ENCODE measurements around the gene TGDS.
"Not testable (repeated sequence)": the region's sequence is repeated elsewhere in the genome, so short reads cannot be mapped to it uniquely, and the experiment has no call there.

TGDS gene

DNA sequence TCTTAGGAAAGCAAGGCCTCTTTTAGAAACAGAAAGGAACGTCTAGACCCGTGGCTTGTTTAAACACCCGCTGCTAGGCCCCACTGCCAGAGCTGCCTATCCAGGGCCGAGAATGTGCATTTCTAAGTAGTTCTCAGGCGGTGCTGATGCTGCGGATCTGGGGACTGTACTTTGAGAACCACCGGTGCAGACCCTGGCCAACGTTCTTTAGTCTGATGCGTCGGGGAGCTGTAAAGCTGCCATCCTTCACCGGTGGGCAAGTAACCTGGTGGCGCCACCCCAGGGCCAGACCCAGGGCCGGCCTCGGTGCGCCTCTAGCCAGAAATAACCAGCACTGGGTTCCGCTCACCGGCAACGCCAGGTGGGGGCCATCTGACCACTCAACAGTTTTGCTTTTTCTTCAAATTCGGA, 47.1 kb downstream of the TGDS start:
- DNase-seq: peak; percentile 88

DNA sequence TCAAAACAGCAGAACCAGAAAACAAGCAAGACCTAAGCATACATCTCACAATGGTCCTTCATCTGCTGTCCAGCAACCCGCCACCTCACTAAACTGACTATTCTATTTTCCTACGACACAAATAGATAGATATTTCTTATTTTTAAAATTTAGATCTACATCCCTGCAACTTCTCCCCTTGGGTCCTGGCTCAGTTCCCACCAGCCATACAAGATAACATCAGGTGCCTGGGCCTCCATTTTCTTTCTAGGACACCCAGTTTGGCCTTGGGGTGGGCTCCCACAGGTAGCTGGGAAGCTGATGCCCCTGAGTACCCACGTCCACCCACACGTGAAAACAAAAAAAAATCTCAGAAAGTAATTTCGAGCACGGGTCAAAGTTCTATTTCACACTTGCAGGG, 47.6 kb downstream of the TGDS start:
- no peak for DNase-seq

DNA sequence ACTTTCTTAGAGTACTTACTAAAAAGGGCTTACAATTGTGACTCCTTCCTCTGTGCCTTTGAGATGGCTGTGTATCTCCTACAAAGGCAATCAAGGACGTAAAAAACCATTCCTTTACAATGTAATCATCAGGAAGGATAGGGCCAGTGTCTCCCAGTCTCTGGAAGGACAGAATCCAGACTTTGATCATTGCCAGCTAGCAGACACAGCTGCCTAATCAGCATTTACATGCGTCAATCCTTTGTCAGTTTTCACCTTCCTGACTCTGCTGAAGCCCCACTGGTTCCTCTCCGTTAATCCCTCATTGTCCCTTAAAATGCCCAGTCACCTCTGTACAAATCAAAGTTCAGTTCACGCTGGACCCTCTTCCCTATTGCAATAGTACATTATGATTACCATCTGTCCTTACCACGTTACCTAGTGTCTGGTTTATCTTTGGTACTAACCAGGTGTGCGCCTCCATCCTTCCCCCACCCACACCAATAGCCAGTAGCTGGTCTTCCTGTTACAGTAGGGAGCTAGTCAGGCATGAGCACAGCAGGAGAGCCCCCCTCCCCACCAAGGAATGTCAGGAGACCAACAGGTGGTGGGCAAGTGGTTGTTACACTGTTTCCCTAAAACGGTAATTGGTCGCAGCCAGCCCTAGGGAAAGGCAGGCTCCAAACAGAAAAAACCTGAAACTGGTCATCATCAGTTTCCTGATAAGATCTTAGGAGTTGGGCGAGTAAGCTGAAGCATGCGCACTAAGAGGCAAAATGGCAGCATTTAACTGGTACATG, 49.7 kb downstream of the TGDS start:
- peak; percentile 29 for DNase-seq

DNA sequence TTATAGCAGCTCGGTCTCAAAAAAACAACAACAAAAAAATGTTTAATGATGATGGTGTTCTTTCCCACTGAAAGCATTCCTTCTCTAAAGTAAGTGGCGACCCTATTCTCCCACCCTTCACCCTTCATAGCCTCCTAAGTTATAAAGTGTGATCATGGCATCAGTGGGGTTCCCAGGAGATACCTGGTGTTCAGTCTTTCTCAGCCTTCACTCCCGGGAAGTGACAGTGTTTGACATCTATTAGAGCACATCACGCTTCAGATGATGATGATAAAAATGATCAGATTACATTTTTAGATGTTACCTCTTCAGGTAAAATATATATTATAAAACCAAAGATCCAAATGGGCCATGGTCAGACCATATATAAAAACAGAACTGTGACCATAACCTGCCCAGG, 51.0 kb downstream of the TGDS start:
- no peak for DNase-seq

DNA sequence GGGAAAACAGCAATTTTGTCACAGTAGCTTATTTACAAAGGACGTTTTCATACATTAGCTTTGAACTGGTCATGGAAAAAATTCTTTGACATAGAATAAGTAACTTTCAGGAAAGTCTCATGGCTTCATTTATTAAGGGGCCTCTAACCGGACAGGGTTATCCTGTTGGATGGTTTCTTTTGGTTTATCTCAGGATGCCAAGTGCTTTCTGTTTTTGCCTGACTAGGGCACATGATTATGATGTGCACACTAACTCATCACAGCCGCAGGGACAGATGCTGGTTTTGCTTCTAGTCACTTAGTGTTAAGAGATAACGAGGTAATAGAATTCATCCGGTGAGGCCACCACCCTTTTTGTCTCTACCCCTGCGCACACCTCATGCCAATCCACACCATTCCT, 53.0 kb downstream of the TGDS start:
- peak; percentile 74 for DNase-seq

DNA sequence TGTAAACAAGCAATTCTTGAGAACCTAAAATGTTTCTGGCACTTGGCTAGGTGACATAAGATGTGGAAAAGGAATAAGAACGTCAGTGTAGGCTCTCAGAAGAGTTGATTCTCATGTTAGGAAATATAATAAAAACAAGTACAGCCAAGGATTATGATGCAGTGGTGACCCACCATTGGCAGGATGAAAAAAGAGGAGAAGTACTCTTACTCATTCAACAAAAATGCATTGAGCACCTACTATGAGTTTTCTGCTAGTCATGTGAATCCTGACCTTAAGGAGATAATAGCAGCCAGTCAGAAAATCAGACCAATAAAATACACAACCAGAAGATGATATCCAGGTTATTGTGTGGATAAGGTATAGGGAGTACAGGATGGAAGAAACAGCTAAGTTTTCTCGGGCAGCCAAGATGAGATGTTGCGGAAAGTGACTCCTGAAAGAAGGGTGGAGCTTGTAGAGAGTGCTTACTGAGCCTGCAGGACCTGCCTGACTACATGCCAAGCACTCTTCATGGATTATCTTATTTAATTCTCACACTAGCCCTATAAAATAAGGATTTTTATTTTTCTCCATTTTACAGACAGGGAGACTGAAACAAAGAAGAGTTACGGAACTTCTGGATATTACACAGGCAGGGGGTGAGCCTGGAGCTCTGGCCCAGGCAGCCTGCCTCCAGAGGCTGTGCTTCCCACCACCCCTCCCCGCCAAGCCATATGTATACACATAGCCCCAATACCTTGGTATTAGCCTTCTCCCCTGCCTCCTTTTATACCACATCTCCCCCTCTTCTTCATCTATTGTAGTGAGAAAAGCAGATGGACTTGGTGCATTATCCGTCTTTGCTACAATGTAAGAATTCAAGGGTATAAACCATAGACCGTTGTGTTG, 58.0 kb downstream of the TGDS start:
- DNase-seq: no peak

DNA sequence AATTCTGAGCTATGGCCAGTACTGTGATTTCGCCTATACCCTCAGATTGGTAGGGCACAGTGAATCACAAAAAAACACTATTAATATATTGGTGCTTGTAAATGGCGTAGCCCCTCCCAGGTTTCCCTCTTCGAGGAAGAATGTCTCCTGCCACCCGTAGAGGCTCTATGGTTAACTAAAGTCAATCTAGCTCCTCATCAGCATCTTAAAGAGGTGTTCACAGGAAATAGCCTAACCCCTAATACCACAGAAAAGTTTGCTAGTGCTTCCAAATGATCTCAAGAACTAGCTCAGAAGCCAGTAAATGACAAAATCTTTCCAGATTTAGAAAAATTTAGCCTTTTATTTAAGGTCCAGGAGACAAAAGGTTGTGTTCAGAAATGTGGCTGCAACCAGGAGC, 60.2 kb downstream of the TGDS start:
- DNase-seq: no peak

DNA sequence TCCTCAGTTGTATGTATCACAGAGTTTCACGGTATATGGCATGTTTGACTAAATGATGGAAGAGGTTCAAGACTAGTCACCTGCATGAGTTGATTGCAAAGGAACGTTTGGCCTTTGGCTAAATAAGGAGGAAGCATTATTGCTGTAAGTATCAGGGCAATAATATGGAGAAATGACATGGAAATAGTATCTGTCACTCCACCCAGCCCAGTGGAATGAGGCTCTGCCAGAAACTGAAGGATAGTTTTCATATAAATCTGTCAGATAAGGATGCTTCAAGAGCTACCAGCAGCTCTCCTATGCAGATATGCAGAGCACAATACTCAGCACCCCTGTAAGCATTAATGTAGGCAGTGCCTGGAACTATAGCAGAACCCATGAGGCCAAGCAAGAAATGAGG, 60.7 kb downstream of the TGDS start:
- no peak for DNase-seq

DNA sequence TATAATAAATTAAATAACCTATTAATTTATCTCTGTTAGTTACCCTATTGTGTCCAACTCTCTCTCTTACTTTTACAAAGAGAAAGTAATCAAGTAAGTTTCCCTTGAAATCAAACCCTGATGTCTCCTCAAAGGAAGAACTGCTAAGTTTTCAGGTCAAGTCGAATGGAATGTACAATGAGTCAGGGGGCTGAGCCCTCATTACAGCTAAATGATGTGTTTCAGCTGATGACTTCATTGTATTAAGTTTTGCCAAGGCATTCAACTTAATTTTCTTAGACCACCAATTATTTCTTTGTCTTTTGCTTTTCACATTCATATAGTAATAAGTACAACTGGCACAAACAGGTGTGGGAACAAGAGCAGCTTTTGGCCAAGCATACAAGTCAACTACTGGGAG, 61.8 kb downstream of the TGDS start:
- DNase-seq: no peak

DNA sequence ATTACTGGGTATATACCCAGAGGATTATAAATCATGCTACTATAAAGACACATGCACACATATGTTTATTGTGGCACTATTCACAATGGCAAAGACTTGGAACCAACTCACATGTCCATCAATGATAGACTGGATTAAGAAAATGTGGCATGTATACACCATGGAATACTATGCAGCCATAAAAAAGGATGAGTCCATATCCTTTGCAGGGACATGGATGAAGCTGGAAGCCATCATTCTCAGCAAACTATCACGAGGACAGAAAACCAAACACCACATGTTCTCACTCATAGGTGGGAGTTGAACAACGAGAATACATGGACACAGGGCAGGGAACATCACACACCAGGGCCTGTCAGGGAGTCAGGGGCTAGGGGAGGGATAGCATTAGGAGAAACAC, 63.7 kb downstream of the TGDS start:
- not testable (repeated sequence) for DNase-seq

DNA sequence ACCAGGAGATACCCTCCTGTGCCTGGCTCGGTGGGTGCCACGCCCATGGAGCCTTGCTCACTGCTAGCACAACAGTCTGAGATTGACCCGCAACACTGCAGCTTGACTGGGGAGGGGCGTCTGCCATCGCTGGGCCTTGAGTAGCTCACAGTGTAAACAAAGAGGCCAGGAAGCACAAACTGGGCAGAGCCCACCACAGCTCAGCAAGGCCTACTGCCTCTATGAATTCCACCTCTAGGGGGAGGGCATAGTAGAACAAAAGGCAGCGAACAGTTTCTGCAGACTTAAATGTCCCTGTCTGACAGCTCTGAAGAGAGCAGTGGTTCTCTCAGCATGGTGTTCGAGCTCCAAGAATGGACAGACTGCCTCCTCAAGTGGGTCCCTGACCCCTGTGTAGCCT, 69.0 kb downstream of the TGDS start:
- not testable (repeated sequence) for DNase-seq

DNA sequence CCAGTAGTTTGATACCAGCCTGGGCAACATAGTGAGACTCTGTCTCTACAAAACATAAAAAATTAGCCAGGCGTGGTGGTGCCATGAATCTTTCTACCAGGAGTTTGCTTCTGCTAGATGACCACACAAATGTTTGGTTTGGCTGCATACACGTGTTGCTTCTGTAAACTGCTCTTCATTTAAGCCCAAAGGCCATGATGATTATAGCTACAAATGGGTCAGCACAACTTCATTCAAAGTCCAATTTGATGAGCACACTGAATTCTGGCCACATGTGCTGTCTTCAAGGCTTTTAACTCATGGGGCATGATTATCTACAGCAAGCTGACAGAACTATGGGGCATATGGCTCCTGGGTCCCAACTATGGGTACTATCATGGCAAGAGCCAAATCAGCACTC, 70.2 kb downstream of the TGDS start:
- no peak for DNase-seq

DNA sequence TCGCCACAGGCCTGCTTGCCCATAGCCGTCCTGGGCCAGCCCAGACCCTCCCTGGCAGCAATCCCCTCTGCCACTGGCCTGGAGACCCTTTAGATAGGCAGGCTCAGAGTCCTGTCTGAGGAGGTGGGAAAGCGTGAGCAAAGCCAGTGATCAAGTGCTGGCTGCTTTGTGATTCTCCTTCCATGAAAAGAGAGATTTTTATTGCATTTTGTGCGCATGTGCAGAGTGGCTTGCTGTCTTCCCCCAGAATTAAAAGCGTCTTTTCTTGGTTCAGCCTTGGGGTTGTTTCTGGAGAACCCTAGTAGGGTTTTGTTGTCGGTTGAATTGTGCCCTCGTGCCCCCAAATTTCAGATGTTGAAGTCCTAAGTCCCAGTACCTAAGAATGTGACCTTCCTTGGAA, 71.5 kb downstream of the TGDS start:
- DNase-seq: no peak

Data from NCI-H82 (cell line).